H1 (cell line): Measurements from ENCODE around the gene SLC8A3. TPM values are rescaled to one million over a fixed set of nuclear protein-coding genes. Genes with fewer than 3 reads are reported as not detected.

Experiments used
- SP1 ChIP-seq: IDR thresholded peaks from 2 replicates; pipeline ENCODE4 v1.6.1; 2011; ENCODE audit warnings: low read depth, low read length
- SP4 ChIP-seq: IDR thresholded peaks from 2 replicates; pipeline ENCODE4 v1.6.1; 2012; ENCODE audit warnings: low read length, inconsistent platforms
- polyA plus RNA-seq, 7 experiments: library from polyadenylated mRNA; depleted of rRNA in 3 of 7; stranded (reverse) in 5 of 7; unstranded in 2 of 7; fragments of >200 nt in 5 of 7; fragments of 200-250 nt in 2 of 7; gene quantifications; 1 replicate in 5 of 7; 2 replicates in 1 of 7; 4 replicates in 1 of 7; pipeline versions ENCODE4 v1.2.1 to v1.2.3, GENCODE V29; 2011 to 2013; ENCODE audit warnings: missing spikeins in 2 of 7, mixed read lengths in 2 of 7
- total RNA-seq: library from RNA; stranded (reverse); fragmentation: NEBNext Ultra II Directional; extraction: Animal tissue kit (Norgen Biotek cat#: 25700); gene quantifications from 2 replicates; pipeline ENCODE4 v1.2.1, GENCODE V29; 2021

Gene SLC8A3
- total and polyA plus RNA-seq, 2 of the 8 experiments (the other 6 are each of a cell fraction or from before 2014, with no cell fraction given) = 0.38 to 1.1 TPM

DNA sequence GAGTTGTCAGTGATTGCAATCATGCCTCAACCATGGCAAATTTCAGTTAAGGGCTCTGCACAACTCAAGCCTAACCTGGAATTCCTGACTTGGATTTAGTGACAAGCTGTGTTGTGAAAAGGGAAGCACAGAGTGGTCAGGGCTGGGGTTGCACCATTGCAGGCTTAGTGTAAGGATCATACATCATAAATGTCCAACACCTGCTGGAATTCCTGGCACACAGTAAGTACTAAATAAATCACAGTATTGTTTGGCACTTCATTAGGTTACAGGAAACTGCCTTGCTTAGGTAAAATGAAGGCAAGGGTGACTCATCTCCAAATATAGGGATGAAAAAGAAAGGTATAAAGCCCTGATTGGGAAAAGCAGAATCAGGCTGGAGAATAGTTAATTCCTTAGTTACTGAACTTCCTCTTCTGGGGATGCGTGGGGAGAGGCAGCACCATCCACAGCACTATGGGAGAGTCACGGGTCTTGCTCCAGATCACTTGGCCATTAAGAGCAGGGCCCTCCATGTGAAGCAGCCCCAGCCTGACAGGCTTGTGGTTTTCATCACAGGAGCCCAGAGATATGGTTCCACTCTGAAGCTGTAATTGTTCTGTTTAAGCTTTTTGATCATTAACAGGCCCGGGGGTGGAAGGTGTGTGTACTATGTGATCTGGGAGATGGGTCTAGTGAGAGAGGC, 39.7 kb downstream of the SLC8A3 start (continued):
- TF ChIP-seq SP4 (no peak), SP1 (no peak)
- TF ChIP-seq, all 59 proteins: peak for 0
